Activated T-helper 9 cell treated with anti-CD3 and anti-CD28 coated beads, Interleukin-2, amount 50 U/mL, for 16 hours (primary cell): ENCODE data around the gene HS2ST1.
"Not testable (repeated sequence)": the region's sequence is repeated elsewhere in the genome, so short reads cannot be mapped to it uniquely, and the experiment has no call there.

Experiments
- DNase-seq: peaks from one replicate; pipeline ENCODE4 v3.0.0-alpha.2; 2020; ENCODE audit warnings: low read depth

The HS2ST1 gene

DNA sequence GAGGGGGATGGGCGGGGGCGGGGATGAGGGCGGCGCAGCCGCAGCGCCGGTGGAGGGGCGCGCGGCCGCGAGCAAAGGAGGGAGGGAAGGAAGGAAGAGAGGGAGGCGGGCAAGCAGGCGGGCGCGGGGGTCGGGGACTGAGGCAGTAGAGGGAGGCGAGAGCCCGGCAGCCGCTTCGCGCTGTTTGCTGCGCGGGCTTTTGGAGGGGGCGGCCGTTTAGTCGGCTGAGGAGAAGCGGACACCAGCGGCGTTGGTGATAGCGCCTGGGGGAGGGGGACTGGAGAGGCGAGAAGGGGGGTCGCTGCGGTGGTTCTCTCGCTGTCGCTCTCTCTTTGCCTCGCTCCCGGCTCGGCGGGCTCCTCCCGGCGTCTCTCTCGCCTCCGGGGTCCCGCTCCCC lies at the start of gene HS2ST1:
HS2ST1 (plus strand) TSS at position 35 of the 397 bp plus-strand sequence.
- no peak for DNase-seq

- no peak for DNase-seq
Observed at GRCh38 chr1:86865973-86866637, 48.3 kb upstream of the HS2ST1 start.

GRCh38 chr1:86866665-86867064 lies 47.8 kb upstream of the HS2ST1 start:
- DNase-seq: no peak

DNA sequence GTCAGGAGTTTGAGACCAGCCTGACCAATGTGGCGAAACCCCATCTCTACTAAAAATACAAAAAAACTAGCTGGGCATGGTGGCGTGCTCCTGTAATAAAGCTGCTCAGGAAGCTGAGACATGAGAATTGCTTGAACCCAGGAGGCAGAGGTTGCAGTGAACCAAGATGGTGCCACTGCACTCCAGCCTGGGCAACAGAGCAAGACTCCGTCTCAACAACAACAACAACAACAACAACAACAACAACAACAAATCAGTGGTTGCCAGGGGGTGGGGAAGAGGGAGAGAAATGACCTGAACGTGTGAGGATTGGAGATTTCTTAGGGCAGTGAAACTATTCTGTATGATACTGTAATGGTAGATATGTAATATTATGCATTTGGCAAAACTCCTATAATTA lies 47.2 kb upstream of the HS2ST1 start:
- not testable (repeated sequence) for DNase-seq

DNA sequence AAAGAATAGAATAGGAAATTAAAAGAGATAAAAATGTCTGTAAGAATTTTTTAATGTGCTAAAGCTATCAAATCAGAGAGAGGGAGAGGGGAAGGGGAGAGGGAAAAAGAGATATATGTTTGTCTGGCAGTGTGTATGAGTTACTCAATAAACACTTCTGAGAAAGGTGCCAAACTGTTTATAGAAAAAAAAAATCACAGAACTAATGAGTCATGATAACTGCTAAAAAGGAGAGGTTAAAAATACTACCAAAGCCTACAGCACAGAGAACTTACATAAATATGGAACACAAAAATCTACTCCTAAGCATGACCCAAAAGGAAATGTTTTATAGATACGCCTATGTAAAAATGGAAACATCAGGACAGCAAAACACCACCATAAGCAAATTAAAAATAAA lies 46.0 kb upstream of the HS2ST1 start:
- no peak for DNase-seq

DNA sequence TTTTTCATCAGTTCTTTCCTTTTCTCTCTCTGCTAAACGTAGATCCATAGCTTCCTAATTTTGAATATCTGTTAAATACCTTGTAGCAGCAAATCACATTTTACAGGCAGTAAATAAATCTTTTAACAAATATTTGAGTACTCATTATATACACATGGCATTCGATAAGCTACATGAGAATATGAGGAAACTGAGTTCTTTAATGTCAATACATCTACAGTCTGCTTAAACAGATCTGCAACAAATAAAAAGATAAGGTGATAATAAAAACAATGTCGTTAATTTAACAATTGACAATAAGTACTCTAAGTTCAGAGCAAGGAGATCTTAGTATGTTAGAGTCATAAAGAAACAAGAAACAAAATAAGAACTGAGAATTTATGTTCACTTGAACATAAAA lies 43.4 kb upstream of the HS2ST1 start:
- no peak for DNase-seq

DNA sequence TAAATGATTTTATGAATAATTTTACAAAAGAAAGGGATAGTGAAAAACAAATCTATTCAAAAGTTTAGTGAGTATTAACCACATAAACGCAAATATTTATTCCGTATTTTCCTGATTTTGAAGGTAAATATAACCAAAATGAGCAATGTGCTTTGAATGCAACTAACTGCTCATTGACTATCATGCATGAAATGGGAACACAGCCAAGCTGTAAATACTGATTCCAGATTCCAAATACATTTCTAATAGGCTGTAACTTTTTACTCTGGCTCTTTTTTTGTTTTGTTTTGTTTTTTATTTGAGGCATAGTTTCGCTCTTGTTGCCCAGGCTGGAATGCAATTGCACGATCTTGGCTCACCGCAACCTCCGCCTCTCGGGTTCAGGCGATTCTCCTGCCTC lies 42.3 kb upstream of the HS2ST1 start:
- DNase-seq: no peak

DNA sequence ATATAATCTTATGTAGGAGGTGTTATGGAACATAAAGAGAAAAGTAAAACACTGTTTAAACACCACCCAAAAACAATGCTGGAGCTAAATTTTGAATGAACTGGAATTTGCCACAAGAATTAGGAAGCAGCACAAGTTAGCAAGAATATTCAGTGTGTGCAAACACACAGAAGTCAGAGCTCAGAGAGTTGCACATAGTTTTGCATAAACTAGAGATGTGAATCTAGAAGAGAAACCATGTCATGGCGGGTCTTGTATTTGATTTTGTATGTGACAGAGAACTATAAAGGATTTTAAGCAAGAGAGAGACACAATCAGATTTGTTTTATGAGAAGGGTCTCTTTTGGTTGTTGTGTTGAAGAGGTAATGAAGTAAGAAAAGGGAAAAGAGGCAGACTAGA lies 38.7 kb upstream of the HS2ST1 start:
- no peak for DNase-seq

GRCh38 chr1:86887479-86888162 lies 26.8 kb upstream of the HS2ST1 start:
- no peak for DNase-seq

- DNase-seq: no peak
Observed at GRCh38 chr1:86888327-86888726, 26.1 kb upstream of the HS2ST1 start.

DNA sequence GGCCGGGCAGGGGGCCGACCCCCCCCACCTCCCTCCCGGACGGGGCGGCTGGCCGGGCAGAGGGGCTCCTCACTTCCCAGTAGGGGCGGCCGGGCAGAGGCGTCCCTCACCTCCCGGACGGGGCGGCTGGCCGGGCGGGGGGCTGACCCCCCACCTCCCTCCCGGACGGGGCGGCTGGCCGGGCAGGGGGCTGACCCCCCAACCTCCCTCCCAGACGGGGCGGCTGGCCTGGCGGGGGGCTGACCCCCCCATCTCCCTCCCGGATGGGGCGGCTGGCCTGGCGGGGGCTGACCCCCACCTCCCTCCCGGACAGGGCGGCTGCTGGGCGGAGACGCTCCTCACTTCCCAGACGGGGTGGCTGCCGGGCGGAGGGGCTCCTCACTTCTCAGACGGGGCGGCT lies 15.0 kb upstream of the HS2ST1 start:
- DNase-seq: not testable (repeated sequence)

DNA sequence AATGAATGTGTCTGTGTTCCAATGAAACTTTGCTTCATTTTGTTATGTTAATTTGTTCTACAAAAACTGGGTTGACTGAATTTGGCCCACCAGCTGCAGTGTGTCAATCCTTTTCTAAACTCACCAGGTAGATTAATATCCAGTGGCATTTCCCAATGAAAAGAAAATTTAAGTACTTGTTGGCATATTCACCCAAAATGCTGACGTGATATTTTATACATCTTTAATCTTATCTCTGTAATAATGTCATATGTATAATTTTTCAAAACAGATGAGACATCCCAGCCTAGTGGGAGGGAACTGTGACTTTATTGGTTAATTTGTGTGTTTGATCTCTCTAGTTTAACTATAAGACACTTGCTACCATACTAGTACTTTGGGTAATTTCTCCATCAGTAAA lies 8.6 kb upstream of the HS2ST1 start:
- no peak for DNase-seq

DNA sequence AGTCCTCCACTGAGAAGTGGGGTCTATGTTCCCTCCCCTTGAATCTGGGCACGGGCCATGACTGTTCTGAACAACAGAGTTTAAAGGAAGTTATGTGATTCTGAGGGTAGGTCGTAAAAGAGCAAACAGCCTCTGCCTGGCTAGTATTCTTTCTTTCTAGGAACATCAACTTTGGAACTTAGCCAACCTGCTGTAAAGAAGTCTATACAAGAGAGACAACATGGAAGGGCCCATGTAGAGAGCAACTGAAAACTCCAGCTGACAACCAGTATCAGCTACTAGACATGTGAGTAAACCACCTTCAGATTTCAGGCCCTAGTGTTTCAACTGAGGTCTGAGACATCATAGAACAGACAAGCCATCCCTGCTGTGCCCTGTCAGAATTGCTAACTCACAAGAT lies 8.0 kb upstream of the HS2ST1 start:
- DNase-seq: no peak

DNA sequence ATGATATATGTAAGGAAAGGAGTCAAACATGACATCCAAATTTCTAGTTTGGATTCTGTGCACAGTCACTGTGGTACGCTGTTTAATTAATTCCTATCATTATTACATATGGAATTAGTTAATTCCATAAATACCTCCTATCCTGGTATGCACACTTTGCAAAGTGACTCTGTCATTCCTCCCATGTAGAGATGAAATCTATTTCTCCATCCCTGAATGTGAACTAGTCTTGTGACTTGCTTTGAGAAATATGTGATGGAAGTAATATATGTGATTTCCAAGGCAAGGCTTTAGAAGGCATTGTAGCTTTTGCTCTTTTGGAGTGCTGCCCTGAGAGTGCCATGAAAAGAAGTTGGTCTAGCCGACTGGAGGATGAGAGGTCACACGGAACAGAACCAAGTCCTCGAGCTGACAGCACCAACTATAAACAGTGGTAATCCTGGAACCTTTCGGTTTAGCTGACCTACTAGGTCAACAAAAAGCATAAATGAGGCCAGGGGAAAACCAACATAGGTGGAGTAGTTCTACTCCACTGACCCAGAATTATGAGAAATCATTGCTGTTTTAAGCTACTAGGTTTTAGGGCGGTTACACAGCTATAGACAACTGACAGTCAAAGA lies 2.0 kb upstream of the HS2ST1 start:
- DNase-seq: no peak

DNA sequence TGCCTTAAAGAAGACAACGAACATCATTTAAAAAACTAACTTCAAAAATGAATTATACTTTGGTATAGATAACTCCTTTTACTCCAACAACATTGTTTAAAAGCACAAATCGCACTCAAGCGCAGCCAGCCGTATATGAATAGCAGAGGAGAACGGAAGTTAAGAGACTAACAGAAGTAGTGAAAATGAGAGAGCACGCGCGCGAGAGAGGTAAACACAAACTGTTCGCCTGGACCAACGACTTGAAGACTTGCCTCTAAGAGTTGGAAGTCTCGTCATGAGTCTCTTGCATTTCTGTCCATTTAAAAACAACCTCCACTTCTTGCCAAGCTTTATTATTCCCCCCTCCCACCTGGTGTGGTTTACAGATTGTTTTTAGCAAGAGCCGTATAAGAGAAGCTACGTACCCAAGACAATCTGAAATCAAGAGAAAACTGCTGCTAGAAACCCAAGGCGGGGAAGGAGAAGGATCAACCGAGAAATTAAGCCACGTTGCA lies 988 bp upstream of the HS2ST1 start:
- peak; percentile 7 for DNase-seq

DNA sequence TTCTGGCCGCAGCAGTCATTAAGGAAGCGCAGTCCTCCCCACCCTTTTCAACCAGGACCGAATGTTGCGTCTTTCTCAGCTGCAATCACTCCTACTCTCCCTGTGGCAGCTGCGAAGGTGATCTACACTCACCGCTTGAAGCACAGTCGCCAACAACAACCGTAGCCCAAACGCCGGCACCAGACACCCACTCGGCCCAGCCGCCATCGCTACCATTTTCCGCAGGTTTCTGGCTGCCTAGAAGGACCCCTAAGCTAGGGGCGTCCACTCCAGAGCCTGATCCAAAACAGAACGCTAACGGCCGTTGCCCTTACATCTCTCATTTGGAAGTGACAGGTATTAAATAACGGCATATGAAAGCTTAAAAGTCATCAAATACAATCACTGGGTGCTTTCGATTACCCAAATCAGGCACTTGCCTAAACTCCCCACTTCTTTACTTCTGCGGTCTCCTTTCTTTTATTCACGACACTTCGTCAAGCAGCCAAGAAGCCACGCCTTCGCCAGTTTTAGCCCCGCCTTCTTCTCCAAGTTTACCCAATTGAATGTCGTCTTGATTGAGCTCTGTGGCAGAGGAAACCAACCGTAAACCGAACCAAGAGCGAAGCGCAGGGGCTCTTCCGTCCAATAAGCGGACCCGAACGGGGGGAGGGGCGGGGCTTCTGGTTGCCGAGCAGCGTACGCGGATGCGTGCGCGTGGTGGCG lies 387 bp upstream of the HS2ST1 start, which contains the start of gene SELENOF:
SELENOF (minus strand) TSS at position 231 of the 705 bp plus-strand sequence; CDS start at position 216, 15 bp downstream.
- DNase-seq: peak; percentile 98

DNA sequence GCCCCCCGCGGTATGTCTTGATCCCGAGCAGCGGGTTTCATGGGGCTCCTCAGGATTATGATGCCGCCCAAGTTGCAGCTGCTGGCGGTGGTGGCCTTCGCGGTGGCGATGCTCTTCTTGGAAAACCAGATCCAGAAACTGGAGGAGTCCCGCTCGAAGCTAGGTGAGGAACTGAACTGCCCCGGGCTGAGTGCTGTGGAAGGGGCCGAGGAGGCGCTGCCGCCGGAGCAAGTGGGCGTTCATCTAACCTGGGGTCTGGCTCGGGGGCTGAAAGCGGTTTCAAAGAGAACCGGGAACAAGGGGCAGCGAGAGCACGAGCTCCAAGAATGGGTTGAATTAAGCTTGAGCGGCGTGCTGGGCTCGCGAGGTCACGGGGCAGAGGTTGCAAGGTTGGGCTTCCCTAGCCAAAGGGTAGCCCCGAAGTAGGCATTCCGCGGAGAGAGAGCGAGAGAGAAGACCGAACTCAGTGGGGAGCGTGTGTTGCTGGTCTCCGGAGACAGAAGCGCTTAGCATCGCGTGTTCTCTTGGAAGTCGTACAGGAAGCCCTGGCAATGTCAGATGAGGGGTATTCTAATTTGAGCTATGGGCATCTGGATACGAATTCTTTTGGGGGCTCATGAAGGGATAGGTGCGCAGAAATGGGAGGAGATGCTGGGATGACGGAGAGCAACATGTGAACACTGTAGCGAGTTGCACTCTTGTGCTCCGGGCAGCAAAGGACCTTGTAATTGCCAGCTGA lies 732 bp downstream of the HS2ST1 start:
- DNase-seq: peak; percentile 28

DNA sequence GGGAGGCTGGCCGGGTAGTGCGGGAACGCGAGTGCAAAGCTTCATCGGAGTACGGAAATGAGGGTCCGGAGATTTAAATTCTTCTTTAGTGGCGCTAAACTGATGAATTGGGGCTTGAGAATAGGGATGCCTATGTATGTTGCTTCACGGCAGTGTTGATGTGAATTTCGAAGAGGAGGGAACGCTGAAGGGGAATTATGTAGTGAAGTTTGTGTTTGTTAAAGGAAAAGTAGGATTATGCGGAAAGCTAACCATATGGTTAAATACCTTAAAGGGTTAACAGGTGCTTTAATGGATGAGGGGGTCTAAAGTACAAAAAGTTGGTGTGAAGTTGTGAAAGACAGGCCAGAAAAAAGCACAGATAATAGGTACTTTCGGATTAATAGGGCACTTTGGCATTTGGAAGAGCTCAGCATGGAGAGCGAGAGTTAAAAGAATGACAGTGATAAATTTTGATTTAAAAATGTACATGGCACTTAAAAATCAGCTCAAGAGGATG lies 1.4 kb downstream of the HS2ST1 start:
- DNase-seq: no peak

DNA sequence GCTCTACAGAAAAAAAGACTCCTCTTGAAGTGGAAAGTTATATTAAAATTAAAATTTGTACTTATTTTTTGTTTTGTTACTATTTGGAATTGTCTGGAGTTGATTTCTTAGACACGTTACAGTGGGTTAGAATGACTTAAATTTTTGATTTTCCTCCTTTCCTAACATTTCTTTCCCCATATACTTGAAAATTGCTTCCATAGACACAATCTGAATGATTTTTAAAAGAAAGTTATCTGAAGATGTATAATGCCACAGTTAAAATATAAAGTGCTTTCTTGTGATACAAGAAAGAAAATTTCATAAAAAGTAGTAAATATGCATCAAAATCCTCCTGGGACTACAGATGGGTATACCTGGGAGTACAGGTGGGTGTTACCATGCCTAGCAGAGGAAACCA lies 2.3 kb downstream of the HS2ST1 start:
- no peak for DNase-seq

DNA sequence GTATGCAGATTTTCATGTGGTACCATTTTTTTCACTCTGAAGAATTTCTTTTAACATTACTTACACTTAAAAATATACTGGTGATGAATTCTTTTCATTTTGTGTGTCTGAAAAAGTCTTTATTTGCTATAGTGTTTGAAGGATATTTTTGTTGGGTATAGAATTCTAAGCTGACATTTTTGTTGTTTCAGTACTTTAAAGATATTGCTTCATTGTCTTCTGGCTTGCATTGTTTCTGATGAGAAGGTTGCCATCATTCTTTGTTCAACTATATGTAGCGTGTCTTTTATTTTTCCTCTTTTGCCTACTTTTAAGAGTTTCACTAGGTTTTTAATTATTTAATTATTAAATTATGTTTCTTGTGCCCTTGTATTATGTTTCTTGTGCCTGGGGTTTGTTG lies 8.0 kb downstream of the HS2ST1 start:
- DNase-seq: no peak

DNA sequence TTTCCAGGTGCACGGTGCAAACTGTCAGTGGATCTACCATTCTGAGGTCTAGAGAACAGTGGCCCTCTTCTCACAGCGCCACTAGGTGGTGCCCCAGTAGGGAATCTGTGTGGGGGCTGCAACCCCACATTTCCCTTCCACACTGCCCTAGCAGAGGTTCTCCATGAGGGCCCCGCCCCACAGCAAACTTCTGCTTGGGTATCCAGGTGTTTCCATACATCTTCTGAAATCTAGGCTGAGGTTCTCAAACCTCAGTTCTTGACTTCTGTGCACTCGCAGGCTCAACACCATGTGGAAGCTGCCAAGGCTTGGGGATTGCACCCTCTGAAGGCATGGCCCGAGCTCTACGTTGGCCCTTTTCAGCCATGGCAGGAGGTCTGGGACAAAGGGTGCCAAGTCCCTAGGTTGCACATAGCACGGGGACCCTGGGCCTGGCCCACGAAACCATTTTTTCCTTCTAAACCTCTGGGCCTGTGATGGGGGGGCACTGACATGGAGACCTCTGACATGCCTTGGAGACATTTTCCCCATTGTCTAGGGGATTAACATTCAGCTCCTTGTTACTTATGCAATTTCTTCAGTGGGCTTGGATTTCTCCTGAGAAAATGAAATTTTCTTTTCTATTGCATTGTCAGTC lies 10.0 kb downstream of the HS2ST1 start:
- DNase-seq: no peak
